ENCODE data around the gene SNN. TPM values are rescaled to one million over a fixed set of nuclear protein-coding genes. Genes with fewer than 3 reads are reported as not detected.

Gene SNN
- polyA plus RNA-seq, 2 donors = 8.7 to 11.7 TPM

GRCh38 chr16:11662582-11662981, 5.7 kb upstream of the SNN start:
- Histone ChIP-seq H3K27me3 (ENCODE audit: control insufficient read depth in 1 of 2, insufficient read depth in 2 of 2, low read length in 2 of 2) (no peaks in the 10 kb centered on the region), H3K4me1 (ENCODE audit: control insufficient read depth in 2 of 2, insufficient read depth in 2 of 2, low read length in 1 of 2) (peaks cover 5 to 14% of the 10 kb centered on the region in 2 donors), H3K4me3 (ENCODE audit: low read depth in 1 of 2, low read length in 2 of 2) (no peak overlapping the region), H3K36me3 (ENCODE audit: control insufficient read depth in 2 of 2, insufficient read depth in 2 of 2, low read length in 1 of 2) (no peaks in the 10 kb centered on the region), H3K9me3 (ENCODE audit: control insufficient read depth in 2 of 2, insufficient read depth in 1 of 2, low read depth in 1 of 2, low read length in 1 of 2) (no peaks in the 10 kb centered on the region), H3K27ac (ENCODE audit: low read depth in 2 of 2, low read length in 1 of 2) (no peak overlapping the region)
- 77 to 83% methylated on average over 5 of the region's 5 CpGs for WGBS, 2 donors

DNA sequence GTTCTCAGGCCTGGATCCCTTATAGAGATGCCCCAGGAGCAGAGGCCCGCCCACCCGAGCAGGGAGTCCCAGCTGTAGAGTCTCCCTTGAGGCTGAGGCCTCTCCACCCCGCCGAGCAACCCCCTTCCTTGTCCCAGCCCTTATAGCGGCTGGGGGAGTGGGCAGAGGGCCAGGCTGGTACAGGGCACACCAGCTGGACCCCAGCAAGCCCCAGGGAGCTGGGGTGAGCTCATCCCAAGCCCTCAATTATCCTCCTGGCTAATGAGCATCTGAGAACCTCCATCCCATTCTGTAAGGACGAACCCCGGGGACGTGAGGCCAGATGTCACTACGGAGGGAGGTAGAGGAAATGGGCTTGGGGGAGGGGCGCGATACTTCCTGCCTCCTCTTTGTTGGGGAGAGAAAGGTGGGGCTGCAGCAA, 3.2 kb upstream of the SNN start:
- H3K4me3 ChIP-seq (ENCODE audit: low read depth in 1 of 2, low read length in 2 of 2) = no peak overlapping the region
- H3K4me1 ChIP-seq (ENCODE audit: control insufficient read depth in 2 of 2, insufficient read depth in 2 of 2, low read length in 1 of 2) = peaks cover 0 to 13% of the 10 kb centered on the region in 2 donors
- no peaks in the 10 kb centered on the region for H3K9me3 ChIP-seq (ENCODE audit: control insufficient read depth in 2 of 2, insufficient read depth in 1 of 2, low read depth in 1 of 2, low read length in 1 of 2)
- no peaks in the 10 kb centered on the region for H3K27me3 ChIP-seq (ENCODE audit: control insufficient read depth in 1 of 2, insufficient read depth in 2 of 2, low read length in 2 of 2)
- 54 to 58% methylated on average over 11 of the region's 11 CpGs for WGBS, 2 donors
- no peaks in the 10 kb centered on the region for H3K36me3 ChIP-seq (ENCODE audit: control insufficient read depth in 2 of 2, insufficient read depth in 2 of 2, low read length in 1 of 2)
- no peak overlapping the region for H3K27ac ChIP-seq (ENCODE audit: low read depth in 2 of 2, low read length in 1 of 2)

DNA sequence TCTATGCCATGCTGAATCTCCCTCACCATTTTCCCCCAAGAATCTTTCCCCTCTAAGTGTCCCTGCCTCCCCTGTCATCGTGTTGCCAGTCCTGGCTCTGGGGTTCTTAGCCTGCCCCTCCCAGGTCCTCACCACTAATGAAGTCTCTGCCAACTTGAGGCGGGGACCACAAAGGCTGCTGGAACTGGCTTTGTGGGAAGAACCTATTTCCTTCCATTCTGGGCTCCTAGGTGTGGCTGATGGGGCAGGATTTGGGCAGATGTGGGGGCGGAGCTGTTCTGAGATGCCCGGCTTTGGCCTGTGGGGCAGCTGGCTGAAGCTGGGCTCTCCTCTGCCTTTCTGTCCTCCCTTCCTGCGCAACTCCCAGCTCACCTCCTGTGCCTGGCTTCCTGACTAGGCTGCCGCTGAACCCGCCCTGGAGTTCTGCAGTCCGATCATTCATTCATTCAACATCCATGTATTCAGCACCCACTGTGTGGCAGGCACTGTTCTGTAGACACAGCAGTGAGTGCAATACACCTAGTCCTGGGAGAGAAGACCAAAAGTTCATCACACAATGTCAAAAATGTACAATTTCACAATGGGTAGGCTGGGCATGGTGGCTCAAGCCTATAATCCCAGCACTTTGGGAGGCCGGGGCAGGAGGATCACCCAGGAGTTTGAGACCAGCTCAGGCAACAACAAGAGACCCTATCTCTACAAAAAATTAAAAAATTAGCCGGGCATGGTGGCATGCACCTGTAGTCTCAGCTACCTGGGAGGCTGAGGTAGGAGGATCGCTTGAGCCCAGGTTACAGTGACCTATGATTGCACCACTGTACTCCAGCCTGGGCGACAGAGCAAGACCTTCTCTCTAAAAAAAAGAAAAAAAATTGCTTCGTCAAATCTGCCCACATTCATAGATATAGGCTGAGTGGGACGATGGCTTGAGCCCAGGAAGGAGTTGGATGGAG, 1.9 kb upstream of the SNN start:
- Histone ChIP-seq H3K4me1 (ENCODE audit: control insufficient read depth in 2 of 2, insufficient read depth in 2 of 2, low read length in 1 of 2) (peaks cover 3 to 26% of the 10 kb centered on the region in 2 donors), H3K9me3 (ENCODE audit: control insufficient read depth in 2 of 2, insufficient read depth in 1 of 2, low read depth in 1 of 2, low read length in 1 of 2) (no peaks in the 10 kb centered on the region), H3K4me3 (ENCODE audit: low read depth in 1 of 2, low read length in 2 of 2) (no peak overlapping the region), H3K27me3 (ENCODE audit: control insufficient read depth in 1 of 2, insufficient read depth in 2 of 2, low read length in 2 of 2) (no peaks in the 10 kb centered on the region), H3K36me3 (ENCODE audit: control insufficient read depth in 2 of 2, insufficient read depth in 2 of 2, low read length in 1 of 2) (no peaks in the 10 kb centered on the region), H3K27ac (ENCODE audit: low read depth in 2 of 2, low read length in 1 of 2) (no peak overlapping the region)
- 79 to 86% methylated on average over 14 of the region's 14 CpGs for WGBS, 2 donors

DNA sequence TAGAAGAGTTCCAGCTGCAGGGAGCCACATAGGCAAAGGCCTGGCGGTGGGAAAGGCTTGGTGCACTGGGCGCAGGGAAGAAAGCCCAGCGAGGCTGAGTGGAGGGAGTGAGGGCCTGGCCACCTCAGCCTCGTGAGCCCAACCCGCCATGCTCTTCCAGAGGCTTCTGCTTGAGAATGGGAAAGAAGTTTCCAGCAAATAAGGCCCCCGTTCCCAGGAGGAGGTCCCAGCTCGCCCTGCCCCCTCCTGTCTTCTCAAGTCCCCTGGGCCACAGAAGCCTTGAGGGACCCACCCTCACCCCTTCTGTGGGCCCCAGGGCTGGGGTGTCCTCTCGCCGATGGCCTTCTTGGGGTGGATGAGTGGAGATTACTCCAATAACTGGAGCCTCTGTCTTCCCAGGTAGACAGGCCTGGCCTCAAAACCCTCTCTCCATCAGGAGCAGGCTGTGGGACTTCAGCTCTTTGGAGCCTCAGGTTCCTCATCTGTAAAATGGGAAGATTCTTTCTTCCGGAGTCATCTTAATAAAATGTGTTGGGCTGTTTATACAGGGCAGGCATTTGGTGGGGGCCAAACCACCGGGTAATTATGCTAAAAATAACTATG, 933 bp upstream of the SNN start:
- H3K36me3 ChIP-seq (ENCODE audit: control insufficient read depth in 2 of 2, insufficient read depth in 2 of 2, low read length in 1 of 2) = no peaks in the 10 kb centered on the region
- WGBS, 2 donors = 86 to 88% methylated on average over 11 of the region's 11 CpGs
- no peak overlapping the region for H3K4me3 ChIP-seq (ENCODE audit: low read depth in 1 of 2, low read length in 2 of 2)
- peaks cover 3 to 35% of the 10 kb centered on the region in 2 donors for H3K4me1 ChIP-seq (ENCODE audit: control insufficient read depth in 2 of 2, insufficient read depth in 2 of 2, low read length in 1 of 2)
- peak overlapping the region in 1 of 2 donors; percentile 19 for H3K27ac ChIP-seq (ENCODE audit: low read depth in 2 of 2, low read length in 1 of 2)
- no peaks in the 10 kb centered on the region for H3K9me3 ChIP-seq (ENCODE audit: control insufficient read depth in 2 of 2, insufficient read depth in 1 of 2, low read depth in 1 of 2, low read length in 1 of 2)
- H3K27me3 ChIP-seq (ENCODE audit: control insufficient read depth in 1 of 2, insufficient read depth in 2 of 2, low read length in 2 of 2) = no peaks in the 10 kb centered on the region

- H3K4me3 ChIP-seq (ENCODE audit: low read depth in 1 of 2, low read length in 2 of 2) = peak overlapping the region; percentile 72 to 76
- no peaks in the 10 kb centered on the region for H3K36me3 ChIP-seq (ENCODE audit: control insufficient read depth in 2 of 2, insufficient read depth in 2 of 2, low read length in 1 of 2)
- no peaks in the 10 kb centered on the region for H3K27me3 ChIP-seq (ENCODE audit: control insufficient read depth in 1 of 2, insufficient read depth in 2 of 2, low read length in 2 of 2)
- H3K4me1 ChIP-seq (ENCODE audit: control insufficient read depth in 2 of 2, insufficient read depth in 2 of 2, low read length in 1 of 2) = peaks cover 5 to 50% of the 10 kb centered on the region in 2 donors
- WGBS, 2 donors = 1% methylated on average over 63 to 97 of the region's 97 CpGs
- H3K9me3 ChIP-seq (ENCODE audit: control insufficient read depth in 2 of 2, insufficient read depth in 1 of 2, low read depth in 1 of 2, low read length in 1 of 2) = no peaks in the 10 kb centered on the region
- H3K27ac ChIP-seq (ENCODE audit: low read depth in 2 of 2, low read length in 1 of 2) = peak overlapping the region; percentile 75 to 78
Observed at GRCh38 chr16:11668623-11669379, 546 bp downstream of the SNN start.

DNA sequence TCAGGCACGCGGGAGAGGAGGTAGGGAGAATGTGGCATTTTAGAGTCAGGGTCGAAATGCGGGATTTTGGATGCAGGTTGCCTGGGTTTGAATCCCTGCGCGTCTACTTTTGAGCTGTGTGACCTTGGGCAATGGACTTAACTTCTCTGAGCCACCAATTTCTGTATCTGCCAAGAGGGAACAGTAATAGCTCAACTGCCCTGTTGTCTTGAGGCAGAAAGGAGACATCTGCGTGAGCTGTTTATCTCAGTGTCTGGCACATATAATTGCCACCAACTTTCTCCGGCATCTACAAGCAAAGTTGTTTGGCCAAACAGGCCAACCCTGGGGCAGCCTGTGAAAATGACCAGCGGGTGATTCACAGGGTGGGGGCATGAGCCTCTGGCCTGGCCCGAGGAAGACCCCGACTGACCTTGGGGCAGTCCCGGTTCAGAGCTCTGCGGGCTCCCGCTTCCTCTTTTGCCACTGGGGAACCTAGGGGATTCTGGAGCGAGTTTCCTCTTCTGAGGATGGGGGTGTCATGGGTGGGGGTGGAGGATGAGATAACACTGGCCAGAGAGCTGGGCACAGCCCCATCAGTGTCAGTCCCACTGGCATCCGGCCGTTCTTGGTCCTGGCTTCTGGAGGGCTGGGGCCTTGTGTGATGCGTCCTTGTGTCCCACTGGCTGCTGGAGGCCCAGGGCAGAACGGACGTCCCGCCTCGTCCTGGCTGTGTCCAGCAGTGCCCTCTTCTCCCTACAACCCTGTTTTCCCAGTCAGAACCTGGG, 1.3 kb downstream of the SNN start:
- H3K27ac ChIP-seq (ENCODE audit: low read depth in 2 of 2, low read length in 1 of 2) = peak overlapping the region; percentile 75 to 78
- H3K4me1 ChIP-seq (ENCODE audit: control insufficient read depth in 2 of 2, insufficient read depth in 2 of 2, low read length in 1 of 2) = peaks cover 5 to 57% of the 10 kb centered on the region in 2 donors
- WGBS, 2 donors = 30 to 31% methylated on average over 22 of the region's 22 CpGs

GRCh38 chr16:11670171-11671131, 2.2 kb downstream of the SNN start:
- Histone ChIP-seq H3K36me3 (ENCODE audit: control insufficient read depth in 2 of 2, insufficient read depth in 2 of 2, low read length in 1 of 2) (no peaks in the 10 kb centered on the region), H3K27me3 (ENCODE audit: control insufficient read depth in 1 of 2, insufficient read depth in 2 of 2, low read length in 2 of 2) (no peaks in the 10 kb centered on the region), H3K27ac (ENCODE audit: low read depth in 2 of 2, low read length in 1 of 2) (peak overlapping the region; percentile 75 to 78), H3K4me3 (ENCODE audit: low read depth in 1 of 2, low read length in 2 of 2) (peak overlapping the region in 1 of 2 donors; percentile 76), H3K9me3 (ENCODE audit: control insufficient read depth in 2 of 2, insufficient read depth in 1 of 2, low read depth in 1 of 2, low read length in 1 of 2) (no peaks in the 10 kb centered on the region), H3K4me1 (ENCODE audit: control insufficient read depth in 2 of 2, insufficient read depth in 2 of 2, low read length in 1 of 2) (peaks cover 5 to 61% of the 10 kb centered on the region in 2 donors)
- WGBS, 2 donors = 48 to 51% methylated on average over 26 to 27 of the region's 27 CpGs

More for the DNA sequence above, 1.3 kb downstream of the SNN start:
- peak overlapping the region; percentile 72 to 76 for H3K4me3 ChIP-seq (ENCODE audit: low read depth in 1 of 2, low read length in 2 of 2)
- no peaks in the 10 kb centered on the region for H3K27me3 ChIP-seq (ENCODE audit: control insufficient read depth in 1 of 2, insufficient read depth in 2 of 2, low read length in 2 of 2)
- H3K36me3 ChIP-seq (ENCODE audit: control insufficient read depth in 2 of 2, insufficient read depth in 2 of 2, low read length in 1 of 2) = no peaks in the 10 kb centered on the region
- no peaks in the 10 kb centered on the region for H3K9me3 ChIP-seq (ENCODE audit: control insufficient read depth in 2 of 2, insufficient read depth in 1 of 2, low read depth in 1 of 2, low read length in 1 of 2)

GRCh38 chr16:11671271-11671670, 3.0 kb downstream of the SNN start:
- Histone ChIP-seq H3K27me3 (ENCODE audit: control insufficient read depth in 1 of 2, insufficient read depth in 2 of 2, low read length in 2 of 2) (no peaks in the 10 kb centered on the region), H3K9me3 (ENCODE audit: control insufficient read depth in 2 of 2, insufficient read depth in 1 of 2, low read depth in 1 of 2, low read length in 1 of 2) (no peaks in the 10 kb centered on the region), H3K27ac (ENCODE audit: low read depth in 2 of 2, low read length in 1 of 2) (no peak overlapping the region), H3K4me3 (ENCODE audit: low read depth in 1 of 2, low read length in 2 of 2) (no peak overlapping the region), H3K36me3 (ENCODE audit: control insufficient read depth in 2 of 2, insufficient read depth in 2 of 2, low read length in 1 of 2) (peaks cover 0 to 4% of the 10 kb centered on the region in 2 donors), H3K4me1 (ENCODE audit: control insufficient read depth in 2 of 2, insufficient read depth in 2 of 2, low read length in 1 of 2) (peaks cover 5 to 65% of the 10 kb centered on the region in 2 donors)
- 97 to 100% methylated on average over 2 of the region's 2 CpGs for WGBS, 2 donors

Data from esophagus (tissue), 2 donors.